ENCODE data around the gene ARPC2. TPM values are rescaled to one million over a fixed set of nuclear protein-coding genes. Genes with fewer than 3 reads are reported as not detected.

Gene ARPC2
- total RNA-seq, 5 donors from 2014 or later (not counting 1 experiment from before 2014, with no cell fraction given): 347 to 487 (median 390) TPM

GRCh38 chr2:218274586-218274985 lies 57.6 kb downstream of the ARPC2 start:
- ATAC-seq (replicated peaks in 1 of 4) (no peak), DNase-seq (no peak)
- Histone ChIP-seq H3K27ac (ENCODE audit: low read length) (no peak overlapping the region), H3K9me3 (no peaks in the 10 kb centered on the region), H3K36me3 (ENCODE audit: control insufficient read depth in 2 of 2, extremely low read depth in 1 of 2, insufficient read depth in 1 of 2, low read length in 1 of 2) (peaks cover 17 to 67% of the 10 kb centered on the region in 2 donors), H3K27me3 (replicated peaks in 1 of 2; ENCODE audit: control insufficient read depth in 2 of 2, extremely low read depth in 1 of 2, insufficient read depth in 2 of 2, low read length in 1 of 2) (no peaks in the 10 kb centered on the region), H3K4me3 (ENCODE audit: control insufficient read depth in 1 of 2, extremely low read depth in 1 of 2, low read length in 1 of 2) (no peak overlapping the region), H3K4me1 (ENCODE audit: control insufficient read depth in 1 of 2, extremely low read depth in 1 of 2, insufficient read depth in 2 of 2, low read length in 2 of 2) (peaks cover 13 to 36% of the 10 kb centered on the region in 2 experiments)
- H3K27me3 Mint-ChIP-seq: no peaks in the 10 kb centered on the region
- no peak overlapping the region for H3K4me3 Mint-ChIP-seq
- ChIA-PET POLR2A (interaction anchor here (0.5 to 3.3 kb wide), 3 partner anchors 12 to 209 kb away, joined by 4 to 10 read pairs (median 8); no protein-coding TSS in a partner anchor), CTCF (interaction anchor here (1.0 to 6.4 kb wide), 7 partner anchors 11 to 573 kb away, joined by 4 to 54 read pairs (median 5); partner anchors contain the start of gene CATIP (in 1 of the 2))
- H3K36me3 Mint-ChIP-seq: peaks cover 33% of the 10 kb centered on the region
- 86% methylated on average over 4 of the region's 4 CpGs for WGBS (ENCODE audit: insufficient coverage)
- H3K27ac Mint-ChIP-seq: peak overlapping the region; percentile 64 to 79
- peaks cover 30 to 52% (median 40%) of the 10 kb centered on the region in 3 donors for H3K4me1 Mint-ChIP-seq
- H3K9me3 Mint-ChIP-seq: no peaks in the 10 kb centered on the region

GRCh38 chr2:218275371-218276072 lies 58.5 kb downstream of the ARPC2 start:
- no peak overlapping the region for H3K27ac ChIP-seq (ENCODE audit: low read length)

GRCh38 chr2:218276986-218277755 lies 60.2 kb downstream of the ARPC2 start:
- no peaks in the 10 kb centered on the region for H3K9me3 ChIP-seq
- Mint-ChIP-seq H3K36me3 (peaks cover 44% of the 10 kb centered on the region), H3K4me1 (peaks cover 26 to 38% (median 28%) of the 10 kb centered on the region in 3 donors), H3K27ac (peak overlapping the region; percentile 49 to 64), H3K9me3 (no peaks in the 10 kb centered on the region), H3K27me3 (no peaks in the 10 kb centered on the region), H3K4me3 (peak overlapping the region in 1 of 3 donors; percentile 13)
- no peaks in the 10 kb centered on the region for H3K27me3 ChIP-seq (replicated peaks in 1 of 2; ENCODE audit: control insufficient read depth in 2 of 2, extremely low read depth in 1 of 2, insufficient read depth in 2 of 2, low read length in 1 of 2)
- ATAC-seq (replicated peaks in 1 of 4): no peak
- 95% methylated on average over 8 of the region's 12 CpGs for WGBS (ENCODE audit: insufficient coverage)
- POLR2A ChIA-PET: no interaction called here
- H3K27ac ChIP-seq (ENCODE audit: low read length): no peak overlapping the region
- peaks cover 2 to 27% of the 10 kb centered on the region in 2 experiments for H3K4me1 ChIP-seq (ENCODE audit: control insufficient read depth in 1 of 2, extremely low read depth in 1 of 2, insufficient read depth in 2 of 2, low read length in 2 of 2)
- no peak for DNase-seq
- no peak overlapping the region for H3K4me3 ChIP-seq (ENCODE audit: control insufficient read depth in 1 of 2, extremely low read depth in 1 of 2, low read length in 1 of 2)
- H3K36me3 ChIP-seq (ENCODE audit: control insufficient read depth in 2 of 2, extremely low read depth in 1 of 2, insufficient read depth in 1 of 2, low read length in 1 of 2): peaks cover 27 to 89% of the 10 kb centered on the region in 2 donors
- CTCF ChIA-PET: interaction anchor here in 1 of 2 donors (1.9 kb wide), 1 partner anchor 79 kb away, joined by 4 read pairs; the partner anchor contains the start of gene CATIP

More at GRCh38 chr2:218275371-218276072, 58.5 kb downstream of the ARPC2 start:
- H3K36me3 Mint-ChIP-seq: peaks cover 40% of the 10 kb centered on the region
- H3K27me3 ChIP-seq (replicated peaks in 1 of 2; ENCODE audit: control insufficient read depth in 2 of 2, extremely low read depth in 1 of 2, insufficient read depth in 2 of 2, low read length in 1 of 2): no peaks in the 10 kb centered on the region
- H3K4me1 ChIP-seq (ENCODE audit: control insufficient read depth in 1 of 2, extremely low read depth in 1 of 2, insufficient read depth in 2 of 2, low read length in 2 of 2): peaks cover 13 to 35% of the 10 kb centered on the region in 2 experiments
- H3K9me3 Mint-ChIP-seq: no peaks in the 10 kb centered on the region
- ChIA-PET POLR2A (interaction anchor here (0.6 to 3.3 kb wide), 3 partner anchors 11 to 38 kb away, joined by 4 to 10 read pairs (median 4); no protein-coding TSS in a partner anchor), CTCF (interaction anchor here (0.5 to 6.4 kb wide), 14 partner anchors 10 to 572 kb away, joined by 3 to 54 read pairs (median 4); partner anchors contain the start of gene CATIP (in 2 of the 2))
- WGBS (ENCODE audit: insufficient coverage): 97% methylated on average over 9 of the region's 9 CpGs
- no peak for DNase-seq
- peaks cover 19 to 77% of the 10 kb centered on the region in 2 donors for H3K36me3 ChIP-seq (ENCODE audit: control insufficient read depth in 2 of 2, extremely low read depth in 1 of 2, insufficient read depth in 1 of 2, low read length in 1 of 2)
- H3K4me3 Mint-ChIP-seq: no peak overlapping the region
- H3K27ac Mint-ChIP-seq: peak overlapping the region; percentile 11 to 79
- H3K9me3 ChIP-seq: no peaks in the 10 kb centered on the region
- no peak overlapping the region for H3K4me3 ChIP-seq (ENCODE audit: control insufficient read depth in 1 of 2, extremely low read depth in 1 of 2, low read length in 1 of 2)
- no peak for ATAC-seq (replicated peaks in 1 of 4)
- H3K4me1 Mint-ChIP-seq: peaks cover 38 to 49% (median 38%) of the 10 kb centered on the region in 3 donors
- no peaks in the 10 kb centered on the region for H3K27me3 Mint-ChIP-seq

- Mint-ChIP-seq H3K4me3 (no peak overlapping the region), H3K4me1 (peaks cover 21 to 36% (median 25%) of the 10 kb centered on the region in 3 donors), H3K27ac (peak overlapping the region; percentile 36 to 78), H3K27me3 (no peaks in the 10 kb centered on the region), H3K9me3 (no peaks in the 10 kb centered on the region), H3K36me3 (peaks cover 48% of the 10 kb centered on the region)
- no peak for ATAC-seq (replicated peaks in 1 of 4)
- ChIA-PET POLR2A (no interaction called here), CTCF (no interaction called here)
- peaks cover 0 to 27% of the 10 kb centered on the region in 2 experiments for H3K4me1 ChIP-seq (ENCODE audit: control insufficient read depth in 1 of 2, extremely low read depth in 1 of 2, insufficient read depth in 2 of 2, low read length in 2 of 2)
- H3K4me3 ChIP-seq (ENCODE audit: control insufficient read depth in 1 of 2, extremely low read depth in 1 of 2, low read length in 1 of 2): no peak overlapping the region
- H3K27ac ChIP-seq (ENCODE audit: low read length): no peak overlapping the region
- no peaks in the 10 kb centered on the region for H3K9me3 ChIP-seq
- H3K36me3 ChIP-seq (ENCODE audit: control insufficient read depth in 2 of 2, extremely low read depth in 1 of 2, insufficient read depth in 1 of 2, low read length in 1 of 2): peaks cover 31 to 95% of the 10 kb centered on the region in 2 donors
- no peaks in the 10 kb centered on the region for H3K27me3 ChIP-seq (replicated peaks in 1 of 2; ENCODE audit: control insufficient read depth in 2 of 2, extremely low read depth in 1 of 2, insufficient read depth in 2 of 2, low read length in 1 of 2)
- WGBS (ENCODE audit: insufficient coverage): 81% methylated on average over 6 of the region's 7 CpGs
- DNase-seq: no peak
Observed at GRCh38 chr2:218277921-218278320, 60.9 kb downstream of the ARPC2 start.

- no peak for DNase-seq
- no peak for ATAC-seq (replicated peaks in 1 of 4)
- Mint-ChIP-seq H3K9me3 (no peaks in the 10 kb centered on the region), H3K4me3 (no peak overlapping the region), H3K36me3 (peaks cover 46% of the 10 kb centered on the region), H3K27ac (peak overlapping the region; percentile 36 to 78), H3K4me1 (peaks cover 21 to 38% (median 27%) of the 10 kb centered on the region in 3 donors), H3K27me3 (no peaks in the 10 kb centered on the region)
- ChIA-PET POLR2A (interaction anchor here in 1 of 2 donors (0.5 kb wide), 1 partner anchor 127 kb away, joined by 4 read pairs; no protein-coding TSS in a partner anchor), CTCF (no interaction called here)
- Histone ChIP-seq H3K9me3 (no peaks in the 10 kb centered on the region), H3K4me3 (ENCODE audit: control insufficient read depth in 1 of 2, extremely low read depth in 1 of 2, low read length in 1 of 2) (no peak overlapping the region), H3K27ac (ENCODE audit: low read length) (peak overlapping the region; percentile 17), H3K36me3 (ENCODE audit: control insufficient read depth in 2 of 2, extremely low read depth in 1 of 2, insufficient read depth in 1 of 2, low read length in 1 of 2) (peaks cover 32 to 100% of the 10 kb centered on the region in 2 donors), H3K27me3 (replicated peaks in 1 of 2; ENCODE audit: control insufficient read depth in 2 of 2, extremely low read depth in 1 of 2, insufficient read depth in 2 of 2, low read length in 1 of 2) (no peaks in the 10 kb centered on the region), H3K4me1 (ENCODE audit: control insufficient read depth in 1 of 2, extremely low read depth in 1 of 2, insufficient read depth in 2 of 2, low read length in 2 of 2) (peaks cover 2 to 33% of the 10 kb centered on the region in 2 experiments)
- WGBS (ENCODE audit: insufficient coverage): 93% methylated on average over 15 of the region's 16 CpGs
Observed at GRCh38 chr2:218278531-218279360, 61.8 kb downstream of the ARPC2 start.

All from T-cell (primary cell).